HepG2 (cell line): Measurements from ENCODE around the gene DPH2. TPM values are rescaled to one million over a fixed set of nuclear protein-coding genes. Genes with fewer than 3 reads are reported as not detected.

Experiments
- ATAC-seq: fragments of 200-7000 bp; cut with Tn5 transposase; 3 replicates; pipeline ENCODE4 v1.9.1; 2020; ENCODE audit warnings: mild to moderate bottlenecking, moderate library complexity
- BruUV-seq: library from RNA; stranded (reverse); fragments of 400-500 nt; replicated peaks from 2 replicates; lab custom pipeline; 2021; lab: Mats Ljungman, UMichigan
- CTCF ChIA-PET: fragments of 300-600 bp; formaldehyde crosslinking; extraction: SDS; loops from one replicate; lab custom pipeline; 2021; ENCODE audit warnings: low total read pairs, inconsistent platforms, low intra/inter-chr PET ratio; lab: Yijun Ruan, JAX
- POLR2A ChIA-PET: fragments of 350-600 bp; sonication (Branson Sonifier 250); formaldehyde crosslinking; loops from one replicate; lab custom pipeline; 2020; ENCODE audit warnings: antibody characterized with exemption, inconsistent platforms; lab: Yijun Ruan, JAX
- DNase-seq: peaks from one replicate; pipeline ENCODE4 v3.0.0-alpha.2; 2015; ENCODE audit warnings: low spot score
- FAIRE-seq: peaks from 3 replicates; lab custom pipeline; 2011; peaks lifted over from hg19 to GRCh38; lab: Jason Lieb, UNC
- H2AFZ ChIP-seq: one replicate; pipeline ENCODE4 v1.6.1; 2011; ENCODE audit warnings: low read length, inconsistent platforms
- H3K27ac ChIP-seq: fragments of 300-600 bp; 3 replicates; pipeline ENCODE4 v1.8.0; 2011; ENCODE audit warnings: mixed run types, mild to moderate bottlenecking, mixed read lengths, low read length, inconsistent platforms; ENCODE audit not compliant: insufficient read depth; ENCODE audit errors: extremely low read length
- H3K27me3 ChIP-seq, 2 experiments: fragments of 200-600 bp in 1 of 2; 2 replicates in 1 of 2; 3 replicates in 1 of 2; pipeline versions ENCODE4 v1.6.0 to v1.8.0; 2011; ENCODE audit warnings: low read length in 2 of 2, mild to moderate bottlenecking in 2 of 2, moderate library complexity in 2 of 2, inconsistent platforms in 1 of 2; ENCODE audit not compliant: insufficient read depth in 2 of 2, control insufficient read depth in 1 of 2
- H3K36me3 ChIP-seq, 2 experiments: fragments of 200-600 bp in 1 of 2; replicated peaks in 1 of 2; 2 replicates in 1 of 2; 3 replicates in 1 of 2; pipeline versions ENCODE4 v1.5.1 to v1.8.0; 2011; ENCODE audit warnings: low read length in 2 of 2, inconsistent platforms in 1 of 2; ENCODE audit not compliant: insufficient read depth in 2 of 2, control insufficient read depth in 1 of 2
- H3K4me1 ChIP-seq: 2 replicates; pipeline ENCODE4 v1.5.1; 2012; ENCODE audit warnings: low read length, inconsistent platforms; ENCODE audit not compliant: insufficient read depth
- H3K4me2 ChIP-seq: 2 replicates; pipeline ENCODE4 v1.6.0; 2011; ENCODE audit warnings: low read depth, low read length, inconsistent platforms
- H3K4me3 ChIP-seq, 3 experiments: fragments of 200-600 bp in 1 of 3; sonication (generic), shearing (Covaris generic) in 1 of 3; replicated peaks in 1 of 3; 2 replicates each; pipeline ENCODE4 v1.5.1; 2011 to 2016; ENCODE audit warnings: low read length in 3 of 3, inconsistent platforms in 2 of 3, low read depth in 2 of 3, mild to moderate bottlenecking in 2 of 3, control low read depth in 1 of 3, mixed read lengths in 1 of 3; ENCODE audit not compliant: insufficient read depth in 1 of 3
- H3K79me2 ChIP-seq: one replicate; pipeline ENCODE4 v1.6.1; 2011; ENCODE audit warnings: low read length, inconsistent platforms; ENCODE audit not compliant: insufficient read depth
- H3K9ac ChIP-seq: 2 replicates; pipeline ENCODE4 v1.6.0; 2011; ENCODE audit warnings: mild to moderate bottlenecking, low read depth, low read length, inconsistent platforms; ENCODE audit not compliant: insufficient read depth
- H3K9me3 ChIP-seq: 2 replicates; pipeline ENCODE4 v1.5.1; 2012; ENCODE audit warnings: mild to moderate bottlenecking, low read length
- H4K20me1 ChIP-seq: 2 replicates; pipeline ENCODE4 v1.6.0; 2011; ENCODE audit warnings: inconsistent platforms, mild to moderate bottlenecking, low read length, moderate library complexity; ENCODE audit not compliant: insufficient read depth
- AHDC1 ChIP-seq: sonication (generic); formaldehyde crosslinking; IDR thresholded peaks from 2 replicates; pipeline ENCODE4 v1.5.1; 2020; ENCODE audit warnings: mild to moderate bottlenecking, missing genetic modification reagents, borderline replicate concordance
- AKAP8 ChIP-seq: sonication (generic); formaldehyde crosslinking; IDR thresholded peaks from 2 replicates; pipeline ENCODE4 v1.5.1; 2020; ENCODE audit warnings: mild to moderate bottlenecking, missing genetic modification reagents
- GABPB1 ChIP-seq: IDR thresholded peaks from 2 replicates; pipeline ENCODE4 v1.6.1; 2016; ENCODE audit warnings: mild to moderate bottlenecking, missing genetic modification reagents, moderate library complexity, missing compliant biosample characterization
- HMGA1 ChIP-seq: sonication (generic); formaldehyde crosslinking; conservative IDR thresholded peaks from 2 replicates; pipeline ENCODE4 v1.4.0; 2020; ENCODE audit warnings: missing genetic modification reagents
- SCMH1 ChIP-seq: sonication (generic); formaldehyde crosslinking; IDR thresholded peaks from 2 replicates; pipeline ENCODE4 v1.9.0; 2021; ENCODE audit warnings: missing genetic modification reagents, mild to moderate bottlenecking, borderline replicate concordance
- SRY ChIP-seq: sonication (generic); formaldehyde crosslinking; IDR thresholded peaks from 2 replicates; pipeline ENCODE4 v1.8.0; 2022; ENCODE audit warnings: mild to moderate bottlenecking, missing genetic modification reagents
- TAF15 ChIP-seq: fragments of 200-400 bp; formaldehyde crosslinking; IDR thresholded peaks from one replicate; pipeline ENCODE4 v1.6.1; 2018; ENCODE audit warnings: mild to moderate bottlenecking, low read depth, low read length; ENCODE audit not compliant: poor library complexity, severe bottlenecking
- TMF1 ChIP-seq: sonication (generic); formaldehyde crosslinking; IDR thresholded peaks from 2 replicates; pipeline ENCODE4 v1.8.1; 2022; ENCODE audit warnings: low read depth, missing genetic modification reagents
- ZFP41 ChIP-seq: sonication (generic); formaldehyde crosslinking; IDR thresholded peaks from 2 replicates; pipeline ENCODE4 v1.4.0; 2020; ENCODE audit warnings: mild to moderate bottlenecking, missing genetic modification reagents, borderline replicate concordance
- ZNF230 ChIP-seq: sonication (generic); formaldehyde crosslinking; IDR thresholded peaks from 2 replicates; pipeline ENCODE4 v1.4.0; 2020; ENCODE audit warnings: mild to moderate bottlenecking, missing genetic modification reagents
- ZNF724P ChIP-seq: sonication (generic); formaldehyde crosslinking; IDR thresholded peaks from 2 replicates; pipeline ENCODE4 v1.8.0; 2022; ENCODE audit warnings: missing genetic modification reagents, borderline replicate concordance
- WGBS: methylation state at CpG from one replicate; pipeline ENCODE4 v1.1.6; 2017; ENCODE audit warnings: low lambda C conversion rate; 5-methylcytosine and 5-hydroxymethylcytosine counted together
- in situ Hi-C: cut with HindIII; loops from 2 replicates; pipeline ENCODE4 v1.10.0; 2017; ENCODE audit warnings: low pct_unique_long_range_greater_than_20kb; ENCODE audit not compliant: extremely low pct_ligation_motif_present
- intact Hi-C: fragments of 100-400 bp; cut with micrococcal nuclease; formaldehyde crosslinking; loops from one replicate; pipeline ENCODE4 v1.10.0; 2022; ENCODE audit not compliant: unreplicated experiment
- polyA plus RNA-seq, 8 experiments: library from polyadenylated mRNA; depleted of rRNA in 3 of 8; stranded (reverse) in 7 of 8; unstranded in 1 of 8; fragments of >200 nt; fragmentation: Illumina TruSeq in 4 of 8; extraction: Trizol in 4 of 8; gene quantifications; 2 replicates each; pipeline versions ENCODE4 v1.2.1 to v1.2.3, GENCODE V29; 2011 to 2016; ENCODE audit warnings: low read depth in 4 of 8, missing spikeins in 1 of 8, mixed read lengths in 1 of 8; ENCODE audit not compliant: insufficient read depth in 1 of 8
- total RNA-seq, 5 experiments: library from RNA; depleted of rRNA; stranded (reverse); fragments of >200 nt; fragmentation: Illumina TruSeq; extraction: Trizol; gene quantifications; 2 replicates each; pipeline ENCODE4 v1.2.3, GENCODE V29; 2016; ENCODE audit warnings: low read depth in 1 of 5

The DPH2 gene
- total and polyA plus RNA-seq, 2 of the 13 experiments (the other 11 are each of a cell fraction or from before 2014, with no cell fraction given), result 32.2 to 38.3 TPM

GRCh38 chr1:43978551-43979260 is 8.9 kb downstream of the DPH2 start, which contains the start of gene B4GALT2:
TSS of gene B4GALT2 (plus strand) at chr1:43979210. CDS start at chr1:43981161, 1,951 bp downstream.
- peak; percentile 34 for ATAC-seq
- peak; percentile 87 for FAIRE-seq
- peak within 1 kb of the TSS; percentile 76 for H3K9ac ChIP-seq
- BruUV-seq, result no TSS peak
- WGBS, result 0% methylated on average over 8 of the region's 54 CpGs
- peak; percentile 50 for DNase-seq
- peaks cover 4% of the 10 kb centered on the region; the same call in 1 of the 2 replicates for H4K20me1 ChIP-seq
- intact Hi-C loops (no loop called here), in situ Hi-C loops (no loop called here)
- peak within 1 kb of the TSS; percentile 84 to 87 (median 84) for H3K4me3 ChIP-seq
- peaks cover 9 to 29% of the 10 kb centered on the region in 2 experiments for H3K36me3 ChIP-seq
- H3K27me3 ChIP-seq, result no peaks in the 10 kb centered on the region
- H3K27ac ChIP-seq, result peak within 1 kb of the TSS; percentile 88
- peak within 1 kb of the TSS; percentile 91 for H3K4me2 ChIP-seq
- CTCF ChIA-PET, result no interaction called here
- peaks cover 55% of the 10 kb centered on the region for H3K79me2 ChIP-seq
- H3K9me3 ChIP-seq, result no peaks in the 10 kb centered on the region
- H2AFZ ChIP-seq, result no peak within 1 kb of the TSS
- peaks cover 76% of the 10 kb centered on the region for H3K4me1 ChIP-seq
- POLR2A ChIA-PET, result interaction anchor here (0.7 to 2.4 kb wide), 11 partner anchors 9 to 329 kb away, joined by 3 to 32 read pairs (median 6); partner anchors contain the start of genes DPH2, IPO13, KDM4A and SLC6A9
- TF ChIP-seq AHDC1 (CRISPR knock-in tag), result 0 out of 2 replicates have a peak, but pooled peaks have one; percentile 24
- TF ChIP-seq TMF1, result no peak
- TF ChIP-seq SRY, result 0 out of 2 replicates have a peak, but pooled peaks have one; percentile 49
- TF ChIP-seq ZNF230, result 0 out of 2 replicates have a peak, but pooled peaks have one; percentile 60
- peak; percentile 88 for TF ChIP-seq AKAP8 (CRISPR knock-in tag)
- no peak for TF ChIP-seq SCMH1 (CRISPR knock-in tag)
- TF ChIP-seq ZFP41 (CRISPR knock-in tag), result no peak
- no peak for TF ChIP-seq HMGA1 (CRISPR knock-in tag)
- peak; percentile 13; the same call in 1 of the 2 replicates for TF ChIP-seq GABPB1 (CRISPR knock-in tag)
- TF ChIP-seq ZNF724P (CRISPR knock-in tag), result 0 out of 2 replicates have a peak, but pooled peaks have one; percentile 16
- no peak for TF ChIP-seq TAF15
